NCI-H146 treated with DMSO at 0.1 percent for 48 hours (cell line): Measurements from ENCODE around the gene COG7.

ENCODE experiments used
- DNase-seq: peaks from one replicate; lab custom pipeline; 2025; ENCODE audit not compliant: unreplicated experiment; lab: John Stamatoyannopoulos, UW

Gene COG7

GRCh38 chr16:23365602-23366240, 87.3 kb downstream of the COG7 start:
- DNase-seq = peak; percentile 82

GRCh38 chr16:23362460-23363317, 90.3 kb downstream of the COG7 start:
- DNase-seq = peak; percentile 63

GRCh38 chr16:23359092-23359760, 93.8 kb downstream of the COG7 start:
- DNase-seq = no peak

- no peak for DNase-seq
Observed at GRCh38 chr16:23357761-23358290, 95.2 kb downstream of the COG7 start.

- no peak for DNase-seq
Observed at GRCh38 chr16:23356941-23357340, 96.0 kb downstream of the COG7 start.

- no peak for DNase-seq
Observed at GRCh38 chr16:23355106-23355670, 97.8 kb downstream of the COG7 start.

GRCh38 chr16:23354246-23354645, 98.7 kb downstream of the COG7 start:
- DNase-seq = no peak

GRCh38 chr16:23353440-23353839, 99.5 kb downstream of the COG7 start:
- no peak for DNase-seq

- no peak for DNase-seq
Observed at GRCh38 chr16:23351360-23351759, 101.6 kb downstream of the COG7 start.

GRCh38 chr16:23348579-23349469, 104.2 kb downstream of the COG7 start:
- no peak for DNase-seq

- DNase-seq = no peak
Observed at GRCh38 chr16:23345237-23345636, 107.8 kb downstream of the COG7 start.

GRCh38 chr16:23343643-23344612, 109.1 kb downstream of the COG7 start:
- DNase-seq = no peak

- no peak for DNase-seq
Observed at GRCh38 chr16:23342083-23342640, 110.8 kb downstream of the COG7 start.

- DNase-seq = no peak
Observed at GRCh38 chr16:23339787-23340186, 113.2 kb downstream of the COG7 start.
